IPS DF 4.7 (cell line): ENCODE data around the gene ZNF429.
"Not testable (repeated sequence)": the region's sequence is repeated elsewhere in the genome, so short reads cannot be mapped to it uniquely, and the experiment has no call there.

Source experiments
- DNase-seq: peaks from one replicate; pipeline ENCODE4 v3.0.0-alpha.2; 2013; ENCODE audit warnings: low spot score; ENCODE audit errors: extremely low read depth

ZNF429 gene

GRCh38 chr19:21505459-21506451, at the start of gene ZNF429:
ZNF429 (plus strand) TSS chr19:21505602; CDS start chr19:21505772, 170 bp downstream.
- peak; percentile 89 for DNase-seq

GRCh38 chr19:21460686-21461085, 44.7 kb upstream of the ZNF429 start:
- no peak for DNase-seq

- DNase-seq = no peak
Observed at GRCh38 chr19:21462540-21462939, 42.9 kb upstream of the ZNF429 start.

GRCh38 chr19:21463449-21464105, 41.8 kb upstream of the ZNF429 start:
- peak; percentile 87 for DNase-seq

- no peak for DNase-seq
Observed at GRCh38 chr19:21466627-21467026, 38.8 kb upstream of the ZNF429 start.

- DNase-seq = no peak
Observed at GRCh38 chr19:21468791-21469190, 36.6 kb upstream of the ZNF429 start.

GRCh38 chr19:21472507-21472906, 32.9 kb upstream of the ZNF429 start:
- DNase-seq = no peak

GRCh38 chr19:21474671-21475181, 30.7 kb upstream of the ZNF429 start:
- peak; percentile 38 for DNase-seq

- DNase-seq = not testable (repeated sequence)
Observed at GRCh38 chr19:21482361-21482760, 23.0 kb upstream of the ZNF429 start.

- no peak for DNase-seq
Observed at GRCh38 chr19:21482863-21483276, 22.5 kb upstream of the ZNF429 start.

- no peak for DNase-seq
Observed at GRCh38 chr19:21483589-21484170, 21.7 kb upstream of the ZNF429 start.

- DNase-seq = no peak
Observed at GRCh38 chr19:21484631-21485030, 20.8 kb upstream of the ZNF429 start.

- no peak for DNase-seq
Observed at GRCh38 chr19:21485926-21486325, 19.5 kb upstream of the ZNF429 start.

GRCh38 chr19:21487969-21488368, 17.4 kb upstream of the ZNF429 start:
- DNase-seq = no peak

- no peak for DNase-seq
Observed at GRCh38 chr19:21491146-21491545, 14.3 kb upstream of the ZNF429 start.

GRCh38 chr19:21492947-21493906, 12.2 kb upstream of the ZNF429 start:
- no peak for DNase-seq

- no peak for DNase-seq
Observed at GRCh38 chr19:21496876-21497275, 8.5 kb upstream of the ZNF429 start.

- no peak for DNase-seq
Observed at GRCh38 chr19:21498651-21499050, 6.8 kb upstream of the ZNF429 start.

GRCh38 chr19:21508198-21508597, 2.8 kb downstream of the ZNF429 start:
- no peak for DNase-seq

- DNase-seq = not testable (repeated sequence)
Observed at GRCh38 chr19:21511058-21511457, 5.7 kb downstream of the ZNF429 start.

GRCh38 chr19:21512609-21513008, 7.2 kb downstream of the ZNF429 start:
- DNase-seq = not testable (repeated sequence)
